ENCODE results near the gene NAPA. TPM values are rescaled to one million over a fixed set of nuclear protein-coding genes. Genes with fewer than 3 reads are reported as not detected.

The NAPA gene
- total RNA-seq, 1 donor from 2014 or later, result 80.0 TPM

DNA sequence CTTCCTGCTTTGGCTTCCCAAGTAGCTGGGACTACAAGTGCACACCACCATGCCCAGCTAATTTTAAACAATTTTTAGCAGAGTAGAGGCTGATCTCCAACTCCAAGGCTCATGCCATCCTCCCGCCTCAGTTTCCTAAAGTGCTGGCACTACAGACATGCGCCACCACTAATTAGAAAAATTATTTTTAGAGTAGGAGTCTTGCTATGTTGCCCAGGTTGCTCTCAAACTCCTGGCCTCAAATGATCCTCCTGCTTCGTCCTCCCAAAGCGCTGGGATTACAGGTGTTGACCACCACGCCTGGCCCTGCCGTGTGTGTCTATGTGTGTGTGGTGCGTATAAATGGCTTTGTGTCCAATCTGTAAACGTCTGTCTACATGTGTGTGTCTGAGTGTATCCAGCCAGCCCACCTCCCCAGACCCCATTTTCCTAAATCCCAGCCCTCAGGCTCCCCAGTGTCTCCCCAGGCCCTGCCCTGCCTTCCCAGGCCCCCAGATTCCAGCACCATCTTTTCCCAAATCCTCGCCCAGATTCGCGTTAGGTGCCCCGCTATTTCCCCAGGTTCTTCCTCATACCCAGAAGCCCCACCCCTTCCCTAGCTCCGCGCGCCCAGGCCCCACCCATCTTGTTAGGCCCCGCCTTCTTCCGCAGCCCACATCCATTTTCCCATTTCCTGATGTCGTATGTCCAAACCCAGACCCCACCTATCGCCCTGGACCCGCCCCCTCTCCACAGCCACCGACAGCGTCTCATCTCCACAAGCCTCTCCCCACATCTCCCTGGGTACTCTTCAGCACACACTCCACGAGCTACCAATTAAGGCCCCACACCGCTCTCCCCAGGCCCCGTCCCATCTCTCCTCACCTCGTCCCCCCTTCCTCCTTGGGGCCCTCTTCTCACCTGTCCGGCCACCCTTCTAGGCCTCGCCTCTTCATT is 68.1 kb downstream of the NAPA start:
- Mint-ChIP-seq H3K36me3 (ENCODE audit: insufficient read depth) (peaks cover 1% of the 10 kb centered on the region), H3K27ac (peak overlapping the region; percentile 17), H3K27me3 (peaks cover 90% of the 10 kb centered on the region), H3K4me1 (ENCODE audit: low read depth) (peaks cover 2% of the 10 kb centered on the region), H3K9me3 (ENCODE audit: low read depth) (no peaks in the 10 kb centered on the region), H3K4me3 (ENCODE audit: low read depth) (no peak overlapping the region)
- TF ChIP-seq, protein P1, sequence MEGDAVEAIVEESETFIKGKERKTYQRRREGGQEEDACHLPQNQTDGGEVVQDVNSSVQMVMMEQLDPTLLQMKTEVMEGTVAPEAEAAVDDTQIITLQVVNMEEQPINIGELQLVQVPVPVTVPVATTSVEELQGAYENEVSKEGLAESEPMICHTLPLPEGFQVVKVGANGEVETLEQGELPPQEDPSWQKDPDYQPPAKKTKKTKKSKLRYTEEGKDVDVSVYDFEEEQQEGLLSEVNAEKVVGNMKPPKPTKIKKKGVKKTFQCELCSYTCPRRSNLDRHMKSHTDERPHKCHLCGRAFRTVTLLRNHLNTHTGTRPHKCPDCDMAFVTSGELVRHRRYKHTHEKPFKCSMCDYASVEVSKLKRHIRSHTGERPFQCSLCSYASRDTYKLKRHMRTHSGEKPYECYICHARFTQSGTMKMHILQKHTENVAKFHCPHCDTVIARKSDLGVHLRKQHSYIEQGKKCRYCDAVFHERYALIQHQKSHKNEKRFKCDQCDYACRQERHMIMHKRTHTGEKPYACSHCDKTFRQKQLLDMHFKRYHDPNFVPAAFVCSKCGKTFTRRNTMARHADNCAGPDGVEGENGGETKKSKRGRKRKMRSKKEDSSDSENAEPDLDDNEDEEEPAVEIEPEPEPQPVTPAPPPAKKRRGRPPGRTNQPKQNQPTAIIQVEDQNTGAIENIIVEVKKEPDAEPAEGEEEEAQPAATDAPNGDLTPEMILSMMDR (IDR thresholded peaks at IDR 0.05; ENCODE audit: unreplicated experiment), result no peak
- DNase-seq (ENCODE audit: low spot score, unreplicated experiment), result no peak

DNA sequence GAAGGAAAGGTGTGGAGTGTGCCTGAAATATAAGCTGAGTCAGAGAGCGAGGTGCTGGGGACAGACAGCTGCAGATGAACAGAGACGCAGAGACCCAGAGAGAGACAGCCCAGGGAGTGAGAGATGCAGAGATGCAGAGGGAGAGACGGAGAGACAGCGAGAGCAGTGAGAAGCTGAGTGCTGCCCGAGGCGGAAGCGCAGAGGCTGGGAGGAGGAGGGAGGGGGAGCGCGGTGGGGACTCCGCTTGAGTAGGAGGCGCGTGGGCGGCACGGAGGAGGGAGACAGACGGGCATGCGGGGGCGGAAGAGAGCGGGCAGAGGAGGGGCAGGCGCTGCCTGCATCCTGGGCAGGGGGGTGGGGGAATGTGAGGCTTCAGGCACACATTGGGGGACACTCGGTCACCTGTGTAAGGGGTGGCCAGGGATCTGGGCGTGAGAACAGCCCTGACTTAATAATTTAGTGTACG is 68.9 kb downstream of the NAPA start:
- H3K9me3 Mint-ChIP-seq (ENCODE audit: low read depth), result no peaks in the 10 kb centered on the region
- peaks cover 2% of the 10 kb centered on the region for H3K4me1 Mint-ChIP-seq (ENCODE audit: low read depth)
- DNase-seq (ENCODE audit: low spot score, unreplicated experiment), result no peak
- H3K27ac Mint-ChIP-seq, result no peak overlapping the region
- peaks cover 1% of the 10 kb centered on the region for H3K36me3 Mint-ChIP-seq (ENCODE audit: insufficient read depth)
- H3K4me3 Mint-ChIP-seq (ENCODE audit: low read depth), result no peak overlapping the region
- TF ChIP-seq, protein P1 (IDR thresholded peaks at IDR 0.05; ENCODE audit: unreplicated experiment), result no peak
- peaks cover 91% of the 10 kb centered on the region for H3K27me3 Mint-ChIP-seq

DNA sequence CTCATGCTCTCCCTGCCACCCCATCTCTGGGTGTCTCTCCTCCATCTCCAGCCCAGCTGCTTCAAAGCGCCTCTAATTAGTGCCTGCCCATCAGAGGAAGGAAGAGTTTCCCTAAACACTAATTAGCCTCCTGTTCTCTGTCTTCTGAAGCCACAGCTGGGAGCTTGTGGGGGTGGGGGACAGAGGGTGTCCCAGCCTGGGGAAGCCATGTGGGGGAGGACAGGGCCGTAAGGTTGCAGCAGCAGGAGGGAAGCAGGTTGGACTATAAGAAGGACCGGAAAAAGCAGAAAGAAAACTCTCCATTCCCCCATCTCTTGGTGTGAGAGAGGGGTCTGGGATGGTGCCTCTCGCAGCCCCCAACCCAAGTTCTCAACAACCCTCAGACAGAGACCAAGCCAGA is 69.3 kb downstream of the NAPA start:
- Mint-ChIP-seq H3K27ac (no peak overlapping the region), H3K27me3 (peaks cover 91% of the 10 kb centered on the region), H3K4me1 (ENCODE audit: low read depth) (peaks cover 2% of the 10 kb centered on the region), H3K4me3 (ENCODE audit: low read depth) (no peak overlapping the region), H3K9me3 (ENCODE audit: low read depth) (no peaks in the 10 kb centered on the region), H3K36me3 (ENCODE audit: insufficient read depth) (peaks cover 1% of the 10 kb centered on the region)
- TF ChIP-seq, protein P1 (IDR thresholded peaks at IDR 0.05; ENCODE audit: unreplicated experiment), result no peak
- DNase-seq (ENCODE audit: low spot score, unreplicated experiment), result no peak

DNA sequence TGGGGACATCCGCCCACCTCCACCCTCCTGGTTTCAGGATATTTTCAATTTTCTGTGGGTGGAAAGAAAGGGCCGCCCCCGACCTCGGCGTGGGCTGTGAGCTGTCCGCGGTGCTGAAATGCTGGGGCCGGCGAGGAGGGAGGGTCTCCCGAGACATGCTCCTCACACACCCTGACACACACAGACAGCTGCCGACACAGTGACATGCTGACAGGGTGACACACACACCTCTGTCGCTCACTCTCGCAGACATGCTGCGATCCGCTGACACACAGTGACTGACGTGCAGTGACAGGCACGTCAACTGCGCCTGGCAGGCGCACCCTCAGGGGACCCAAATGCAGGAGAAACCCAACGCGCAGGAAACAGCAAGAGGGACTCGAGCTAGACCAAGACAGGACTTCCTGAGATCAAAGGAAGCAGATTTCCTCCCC is 70.5 kb downstream of the NAPA start:
- Mint-ChIP-seq H3K4me1 (ENCODE audit: low read depth) (peaks cover 2% of the 10 kb centered on the region), H3K9me3 (ENCODE audit: low read depth) (no peaks in the 10 kb centered on the region), H3K4me3 (ENCODE audit: low read depth) (no peak overlapping the region), H3K27ac (no peak overlapping the region), H3K36me3 (ENCODE audit: insufficient read depth) (peaks cover 1% of the 10 kb centered on the region), H3K27me3 (peaks cover 85% of the 10 kb centered on the region)
- TF ChIP-seq, protein P1 (IDR thresholded peaks at IDR 0.05; ENCODE audit: unreplicated experiment), result no peak
- DNase-seq (ENCODE audit: low spot score, unreplicated experiment), result no peak

DNA sequence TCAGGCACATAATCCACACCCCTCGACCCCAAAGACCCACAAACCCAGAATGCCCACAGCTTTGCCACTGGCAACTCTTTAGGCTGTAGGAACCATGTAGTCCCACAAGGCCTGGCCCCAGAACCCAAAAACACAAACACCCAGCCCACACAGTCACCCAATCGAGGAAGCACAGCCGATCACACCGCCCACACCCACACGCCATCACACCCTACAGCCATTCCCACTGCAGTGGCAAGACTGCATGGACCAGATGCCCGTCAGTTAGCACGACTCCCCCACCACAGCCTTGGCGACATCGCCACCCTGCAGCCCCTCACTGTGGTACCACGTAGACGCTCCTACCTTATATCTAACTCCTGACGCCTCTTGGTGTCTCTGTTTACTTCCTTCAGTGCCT is 71.5 kb downstream of the NAPA start:
- H3K4me1 Mint-ChIP-seq (ENCODE audit: low read depth), result peaks cover 2% of the 10 kb centered on the region
- H3K9me3 Mint-ChIP-seq (ENCODE audit: low read depth), result no peaks in the 10 kb centered on the region
- no peak for DNase-seq (ENCODE audit: low spot score, unreplicated experiment)
- H3K4me3 Mint-ChIP-seq (ENCODE audit: low read depth), result no peak overlapping the region
- H3K36me3 Mint-ChIP-seq (ENCODE audit: insufficient read depth), result peaks cover 1% of the 10 kb centered on the region
- TF ChIP-seq, protein P1 (IDR thresholded peaks at IDR 0.05; ENCODE audit: unreplicated experiment), result no peak
- H3K27me3 Mint-ChIP-seq, result peaks cover 78% of the 10 kb centered on the region
- H3K27ac Mint-ChIP-seq, result no peak overlapping the region

Measured in progenitor cell of endocrine pancreas (in vitro differentiated cells).